AG09309 (cell line): Measurements from ENCODE around the gene WDR82.

Experiments
- DNase-seq: peaks from one replicate; pipeline ENCODE4 v3.0.0-alpha.2; 2010; ENCODE audit warnings: low read depth
- H3K4me3 ChIP-seq: 2 replicates; pipeline ENCODE4 v1.5.1; 2011; ENCODE audit warnings: mild to moderate bottlenecking, low read depth, low read length, moderate library complexity; ENCODE audit not compliant: control insufficient read depth
- CTCF ChIP-seq: IDR thresholded peaks from 2 replicates; pipeline ENCODE4 v1.5.1; 2011; ENCODE audit warnings: mild to moderate bottlenecking, low read depth, low read length, inconsistent platforms; ENCODE audit not compliant: insufficient read depth, control insufficient read depth; ENCODE audit errors: missing control alignments

The WDR82 gene

GRCh38 chr3:52218454-52218853, 60.0 kb downstream of the WDR82 start:
- H3K4me3 ChIP-seq = no peak overlapping the region
- DNase-seq = no peak
- no peak for TF ChIP-seq CTCF

GRCh38 chr3:52218026-52218425, 60.4 kb downstream of the WDR82 start:
- no peak for TF ChIP-seq CTCF
- no peak overlapping the region for H3K4me3 ChIP-seq
- DNase-seq = no peak

GRCh38 chr3:52217409-52217805, 61.0 kb downstream of the WDR82 start:
- DNase-seq = no peak
- no peak overlapping the region for H3K4me3 ChIP-seq
- TF ChIP-seq CTCF = no peak

GRCh38 chr3:52216585-52217408, 61.7 kb downstream of the WDR82 start:
- no peak overlapping the region for H3K4me3 ChIP-seq
- TF ChIP-seq CTCF = no peak
- no peak for DNase-seq

- H3K4me3 ChIP-seq = no peak overlapping the region
- no peak for DNase-seq
- TF ChIP-seq CTCF = no peak
These were observed 63.1 kb downstream of the WDR82 start for GRCh38 chr3:52215351-52215750.

GRCh38 chr3:52213901-52214300, 64.5 kb downstream of the WDR82 start:
- no peak overlapping the region for H3K4me3 ChIP-seq
- no peak for DNase-seq
- no peak for TF ChIP-seq CTCF
